H9 (cell line): ENCODE measurements around the gene GALNT13. TPM values are rescaled to one million over a fixed set of nuclear protein-coding genes. Genes with fewer than 3 reads are reported as not detected.

Source experiments
- DNase-seq: peaks from one replicate; pipeline ENCODE4 v3.0.0-alpha.2; 2017
- H2AFZ ChIP-seq: one replicate; pipeline ENCODE4 v1.6.1; 2013; ENCODE audit warnings: mild to moderate bottlenecking, low read length, control low read depth, moderate library complexity
- H2AK5ac ChIP-seq: 2 replicates; pipeline ENCODE4 v1.6.1; 2013; ENCODE audit warnings: low read length, control low read depth, mixed read lengths; ENCODE audit not compliant: insufficient read length
- H2BK120ac ChIP-seq: one replicate; pipeline ENCODE4 v1.6.1; 2013; ENCODE audit warnings: low read depth, mild to moderate bottlenecking, low read length, control low read depth, inconsistent platforms; ENCODE audit not compliant: poor library complexity, severe bottlenecking
- H2BK12ac ChIP-seq: 2 replicates; pipeline ENCODE4 v1.6.1; 2013; ENCODE audit warnings: low read length, control low read depth, mixed read lengths, low read depth; ENCODE audit not compliant: insufficient read length
- H2BK15ac ChIP-seq: 2 replicates; pipeline ENCODE4 v1.6.1; 2013; ENCODE audit warnings: low read depth, low read length, control low read depth
- H2BK20ac ChIP-seq: one replicate; pipeline ENCODE4 v1.6.1; 2013; ENCODE audit warnings: low read depth, mild to moderate bottlenecking, low read length, control low read depth, inconsistent platforms; ENCODE audit not compliant: poor library complexity, severe bottlenecking
- H2BK5ac ChIP-seq: 2 replicates; pipeline ENCODE4 v1.6.1; 2013; ENCODE audit warnings: low read length, control low read depth, mixed read lengths; ENCODE audit not compliant: insufficient read length
- H3K14ac ChIP-seq: 2 replicates; pipeline ENCODE4 v1.6.1; 2013; ENCODE audit warnings: low read length, control low read depth; ENCODE audit not compliant: insufficient read depth
- H3K18ac ChIP-seq: 2 replicates; pipeline ENCODE4 v1.6.1; 2013; ENCODE audit warnings: low read depth, mild to moderate bottlenecking, mixed read lengths, low read length, control low read depth; ENCODE audit not compliant: insufficient read length
- H3K23ac ChIP-seq: 2 replicates; pipeline ENCODE4 v1.6.1; 2013; ENCODE audit warnings: low read length, control low read depth, mixed read lengths, low read depth; ENCODE audit not compliant: insufficient read length
- H3K23me2 ChIP-seq: 2 replicates; pipeline ENCODE4 v1.6.1; 2013; ENCODE audit warnings: low read depth, mild to moderate bottlenecking, mixed read lengths, low read length, control low read depth; ENCODE audit not compliant: insufficient read length, poor library complexity, severe bottlenecking
- H3K27ac ChIP-seq: 2 replicates; pipeline ENCODE4 v1.5.1; 2013; ENCODE audit warnings: low read length, control low read depth, mixed read lengths, low read depth; ENCODE audit not compliant: insufficient read length
- H3K27me3 ChIP-seq: 2 replicates; pipeline ENCODE4 v1.6.1; 2013; ENCODE audit warnings: low read length, control low read depth, inconsistent platforms; ENCODE audit not compliant: insufficient read depth
- H3K4ac ChIP-seq: 2 replicates; pipeline ENCODE4 v1.6.1; 2013; ENCODE audit warnings: low read depth, mild to moderate bottlenecking, control low read depth, inconsistent platforms, low read length, moderate library complexity
- H3K4me1 ChIP-seq: 2 replicates; pipeline ENCODE4 v1.6.1; 2013; ENCODE audit warnings: low read length, control low read depth, inconsistent platforms; ENCODE audit not compliant: insufficient read depth
- H3K4me2 ChIP-seq: 2 replicates; pipeline ENCODE4 v1.6.1; 2013; ENCODE audit warnings: low read length, control low read depth, mixed read lengths; ENCODE audit not compliant: insufficient read length, insufficient read depth
- H3K56ac ChIP-seq: 2 replicates; pipeline ENCODE4 v1.6.1; 2013; ENCODE audit warnings: low read depth, mild to moderate bottlenecking, mixed read lengths, low read length, control low read depth; ENCODE audit not compliant: insufficient read length
- H3K79me1 ChIP-seq: 2 replicates; pipeline ENCODE4 v1.6.1; 2013; ENCODE audit warnings: low read depth, mild to moderate bottlenecking, moderate library complexity, low read length, control low read depth, inconsistent platforms; ENCODE audit not compliant: insufficient read depth, poor library complexity, severe bottlenecking
- H3K79me2 ChIP-seq: 2 replicates; pipeline ENCODE4 v1.6.1; 2013; ENCODE audit warnings: low read length, control low read depth, inconsistent platforms; ENCODE audit not compliant: insufficient read depth
- H3K9ac ChIP-seq: 2 replicates; pipeline ENCODE4 v1.6.1; 2013; ENCODE audit warnings: low read length, control low read depth, mixed read lengths; ENCODE audit not compliant: insufficient read length; ENCODE audit errors: extremely low read depth
- H3K9me3 ChIP-seq: one replicate; pipeline ENCODE4 v1.6.1; 2013; ENCODE audit warnings: low read depth, low read length, inconsistent platforms; ENCODE audit not compliant: control insufficient read depth
- H3T11ph ChIP-seq: one replicate; pipeline ENCODE4 v1.6.1; 2013; ENCODE audit warnings: mild to moderate bottlenecking, low read length, control low read depth, inconsistent platforms
- H4K20me1 ChIP-seq: one replicate; pipeline ENCODE4 v1.6.1; 2013; ENCODE audit not compliant: control insufficient read depth, insufficient read length, insufficient read depth
- H4K5ac ChIP-seq: 2 replicates; pipeline ENCODE4 v1.6.1; 2013; ENCODE audit warnings: low read depth, mild to moderate bottlenecking, mixed read lengths, low read length, control low read depth; ENCODE audit not compliant: insufficient read length
- H4K8ac ChIP-seq: replicated peaks from 2 replicates; pipeline ENCODE4 v1.6.1; 2013; ENCODE audit warnings: low read length, control low read depth, mixed read lengths, low read depth; ENCODE audit not compliant: insufficient read length
- H4K91ac ChIP-seq: 2 replicates; pipeline ENCODE4 v1.6.1; 2013; ENCODE audit warnings: low read depth, mild to moderate bottlenecking, moderate library complexity, mixed read lengths, low read length, control low read depth; ENCODE audit not compliant: insufficient read length
- H3K27ac Mint-ChIP-seq, 3 experiments: 2 replicates in 2 of 3; 3 replicates in 1 of 3; pipeline ENCODE4 v1.8.0; 2020 to 2021; ENCODE audit warnings: mixed read lengths in 3 of 3, mild to moderate bottlenecking in 1 of 3, moderate library complexity in 1 of 3
- H3K27me3 Mint-ChIP-seq: 2 replicates; pipeline ENCODE4 v1.8.0; 2021; ENCODE audit warnings: low read depth, mild to moderate bottlenecking, moderate library complexity, mixed read lengths
- H3K36me3 Mint-ChIP-seq, 3 experiments: 2 replicates in 2 of 3; 3 replicates in 1 of 3; pipeline ENCODE4 v1.8.0; 2020 to 2021; ENCODE audit warnings: low read depth in 3 of 3, mixed read lengths in 3 of 3; ENCODE audit not compliant: insufficient read depth in 1 of 3
- H3K4me1 Mint-ChIP-seq, 2 experiments: 2 replicates each; pipeline ENCODE4 v1.8.0; 2020; ENCODE audit warnings: mixed read lengths in 2 of 2
- H3K4me3 Mint-ChIP-seq, 2 experiments: 2 replicates in 1 of 2; 3 replicates in 1 of 2; pipeline ENCODE4 v1.8.0; 2020 to 2021; ENCODE audit warnings: mild to moderate bottlenecking in 2 of 2, mixed read lengths in 2 of 2, moderate library complexity in 1 of 2
- H3K9me3 Mint-ChIP-seq, 2 experiments: 2 replicates in 1 of 2; 3 replicates in 1 of 2; pipeline ENCODE4 v1.8.0; 2020; ENCODE audit warnings: mild to moderate bottlenecking in 2 of 2, mixed read lengths in 2 of 2, moderate library complexity in 1 of 2
- CTCF ChIP-seq: fragments of 200-600 bp; sonication (generic); conservative IDR thresholded peaks from 3 replicates; pipeline ENCODE4 v1.8.0; 2021; ENCODE audit warnings: antibody characterized with exemption, mild to moderate bottlenecking
- WGBS: extraction: QIAGEN DNeasy Blood & Tissue Kit; methylation state at CpG from one replicate; pipeline ENCODE4 v1.1.7; 2013; ENCODE audit warnings: missing lambda C conversion rate, low lambda C conversion rate, mixed read lengths; ENCODE audit not compliant: insufficient read length; ENCODE audit errors: extremely low coverage; 5-methylcytosine and 5-hydroxymethylcytosine counted together
- total RNA-seq: library from RNA; stranded (reverse); gene quantifications from 2 replicates; pipeline ENCODE4 v1.2.1, GENCODE V29; 2021

GALNT13 gene
- total RNA-seq, 1 experiment from 2014 or later = 6.6 TPM

GRCh38 chr2:153858250-153858649 is 13.5 kb upstream of the GALNT13 start:
- no peak overlapping the region for H3K27ac ChIP-seq
- no peak overlapping the region for H3K56ac ChIP-seq
- no peaks in the 10 kb centered on the region for H3K23me2 ChIP-seq
- H3K4me2 ChIP-seq = no peak overlapping the region
- no peaks in the 10 kb centered on the region for H3K79me1 ChIP-seq
- Mint-ChIP-seq H3K4me1 (no peaks in the 10 kb centered on the region), H3K27ac (no peak overlapping the region), H3K36me3 (no peaks in the 10 kb centered on the region), H3K9me3 (no peaks in the 10 kb centered on the region; a peak in 1 of 5 replicates), H3K27me3 (0 out of 2 replicates have a peak, but pooled peaks cover 1% of the 10 kb centered on the region), H3K4me3 (no peak overlapping the region; a peak in 1 of 5 replicates)
- no peak overlapping the region for H2AK5ac ChIP-seq
- H4K8ac ChIP-seq = no peak overlapping the region
- no peak for TF ChIP-seq CTCF
- no peaks in the 10 kb centered on the region for H3K9me3 ChIP-seq
- no peak overlapping the region for H2BK20ac ChIP-seq
- H4K91ac ChIP-seq = no peak overlapping the region
- no CpG with 5 or more reads among the region's 1 CpG for WGBS
- H3K18ac ChIP-seq = no peak overlapping the region
- H2AFZ ChIP-seq = no peak overlapping the region
- no peak overlapping the region for H3K9ac ChIP-seq
- no peaks in the 10 kb centered on the region for H3K4me1 ChIP-seq
- no peak overlapping the region for H2BK5ac ChIP-seq
- H4K20me1 ChIP-seq = no peaks in the 10 kb centered on the region
- no peak overlapping the region for H3K14ac ChIP-seq
- no peak overlapping the region for H2BK15ac ChIP-seq
- H3K27me3 ChIP-seq = no peaks in the 10 kb centered on the region
- no peak overlapping the region for H2BK12ac ChIP-seq
- no peak overlapping the region for H3K23ac ChIP-seq
- H3T11ph ChIP-seq = no peak overlapping the region
- no peak overlapping the region for H2BK120ac ChIP-seq
- no peak overlapping the region for H3K4ac ChIP-seq
- H4K5ac ChIP-seq = no peak overlapping the region
- no peak for DNase-seq
- no peaks in the 10 kb centered on the region for H3K79me2 ChIP-seq
